Lower leg skin (tissue), 4 donors: ENCODE results near the gene PLEKHA3. TPM values are rescaled to one million over a fixed set of nuclear protein-coding genes. Genes with fewer than 3 reads are reported as not detected.

Experiments
- DNase-seq, 2 donors: peaks; one replicate each; pipeline ENCODE4 v3.0.0-alpha.2; 2019; ENCODE audit warnings: low spot score in 2 of 2
- H3K4me3 ChIP-seq: fragments of 200-600 bp; sonication (generic); 2 replicates; pipeline ENCODE4 v1.5.1; 2017; ENCODE audit warnings: mild to moderate bottlenecking, low read depth; ENCODE audit not compliant: poor library complexity, severe bottlenecking
- CTCF ChIP-seq, 3 donors: fragments of 450-650 bp; IDR thresholded peaks; one replicate each; pipeline ENCODE4 v1.5.1; 2016; ENCODE audit warnings: antibody characterized with exemption in 3 of 3, mild to moderate bottlenecking in 3 of 3, moderate library complexity in 2 of 3
- POLR2A ChIP-seq, 2 donors: fragments of 450-650 bp; IDR thresholded peaks; one replicate each; pipeline ENCODE4 v1.6.1; 2016 to 2017; ENCODE audit warnings: antibody characterized with exemption in 2 of 2, mild to moderate bottlenecking in 1 of 2, moderate library complexity in 1 of 2
- WGBS, 2 donors: methylation state at CpG; one replicate each; pipeline ENCODE4 v1.1.5; 2018; 5-methylcytosine and 5-hydroxymethylcytosine counted together
- intact Hi-C: fragments of 100-400 bp; cut with DNase I; formaldehyde crosslinking; loops from one replicate; pipeline ENCODE4 v1.15.0; 2023; ENCODE audit warnings: low total_unique reads
- total RNA-seq, 4 donors: library from RNA; depleted of rRNA; stranded (reverse); fragments of >200 nt; gene quantifications; one replicate each; pipeline ENCODE4 v1.1.0, GENCODE V29; 2016

Gene PLEKHA3
- total RNA-seq, 4 donors from 2014 or later, result 2.7 to 7.6 (median 4.2) TPM

GRCh38 chr2:178508646-178509045 lies 28.4 kb downstream of the PLEKHA3 start:
- H3K4me3 ChIP-seq, result no peak overlapping the region
- DNase-seq, result no peak
- WGBS, 2 donors, result 96 to 100% methylated on average over 2 of the region's 2 CpGs
- intact Hi-C loops, result no loop called here
- TF ChIP-seq CTCF (IDR thresholded peaks at IDR 0.05) (no peak), POLR2A (IDR thresholded peaks at IDR 0.05) (no peak)

- TF ChIP-seq POLR2A (IDR thresholded peaks at IDR 0.05) (no peak), CTCF (IDR thresholded peaks at IDR 0.05) (no peak)
- 48 to 73% methylated on average over 6 of the region's 6 CpGs for WGBS, 2 donors
- DNase-seq, result no peak
- no peak overlapping the region for H3K4me3 ChIP-seq
- intact Hi-C loops, result no loop called here
Measured at GRCh38 chr2:178510384-178510783, 30.1 kb downstream of the PLEKHA3 start.

- TF ChIP-seq CTCF (IDR thresholded peaks at IDR 0.05) (no peak), POLR2A (IDR thresholded peaks at IDR 0.05) (no peak)
- WGBS, 2 donors, result 94 to 98% methylated on average over 2 of the region's 2 CpGs
- no peak for DNase-seq
- intact Hi-C loops, result no loop called here
- H3K4me3 ChIP-seq, result no peak overlapping the region
Measured at GRCh38 chr2:178512484-178512883, 32.2 kb downstream of the PLEKHA3 start.

GRCh38 chr2:178513876-178514275 lies 33.6 kb downstream of the PLEKHA3 start:
- DNase-seq, result no peak
- H3K4me3 ChIP-seq, result no peak overlapping the region
- intact Hi-C loops, result no loop called here
- 90 to 97% methylated on average over 4 of the region's 4 CpGs for WGBS, 2 donors
- TF ChIP-seq CTCF (IDR thresholded peaks at IDR 0.05) (no peak), POLR2A (IDR thresholded peaks at IDR 0.05) (no peak)

- H3K4me3 ChIP-seq, result no peak overlapping the region
- no peak for TF ChIP-seq POLR2A (IDR thresholded peaks at IDR 0.05)
- TF ChIP-seq CTCF (IDR thresholded peaks at IDR 0.05), result no peak
- WGBS, 2 donors, result 85 to 97% methylated on average over 2 of the region's 2 CpGs
- DNase-seq, result no peak
- intact Hi-C loops, result no loop called here
Measured at GRCh38 chr2:178514664-178515063, 34.4 kb downstream of the PLEKHA3 start.

- no peak overlapping the region for H3K4me3 ChIP-seq
- DNase-seq, result no peak
- TF ChIP-seq CTCF (IDR thresholded peaks at IDR 0.05) (no peak), POLR2A (IDR thresholded peaks at IDR 0.05) (no peak)
- 80 to 85% methylated on average over 1 of the region's 1 CpG for WGBS, 2 donors
- intact Hi-C loops, result no loop called here
Measured at GRCh38 chr2:178517496-178517895, 37.2 kb downstream of the PLEKHA3 start.
